ENCODE measurements around the gene RAPGEF1.

RAPGEF1 gene

GRCh38 chr9:131727184-131727759 lies 12.6 kb downstream of the RAPGEF1 start:
- Histone ChIP-seq H3K9ac (ENCODE audit: low read length) (no peak overlapping the region), H3K27me3 (replicated peaks; ENCODE audit: control insufficient read depth, insufficient read depth, low read length) (no peaks in the 10 kb centered on the region), H3K4me1 (ENCODE audit: control insufficient read depth, insufficient read depth, low read length) (peaks cover 49% of the 10 kb centered on the region), H3K36me3 (ENCODE audit: control insufficient read depth, insufficient read depth, low read length, severe bottlenecking) (no peaks in the 10 kb centered on the region), H3K4me3 (ENCODE audit: low read length) (no peak overlapping the region), H3K9me3 (ENCODE audit: control insufficient read depth, low read length) (no peaks in the 10 kb centered on the region)
- DNase-seq (ENCODE audit: low read depth): peak; percentile 69

DNA sequence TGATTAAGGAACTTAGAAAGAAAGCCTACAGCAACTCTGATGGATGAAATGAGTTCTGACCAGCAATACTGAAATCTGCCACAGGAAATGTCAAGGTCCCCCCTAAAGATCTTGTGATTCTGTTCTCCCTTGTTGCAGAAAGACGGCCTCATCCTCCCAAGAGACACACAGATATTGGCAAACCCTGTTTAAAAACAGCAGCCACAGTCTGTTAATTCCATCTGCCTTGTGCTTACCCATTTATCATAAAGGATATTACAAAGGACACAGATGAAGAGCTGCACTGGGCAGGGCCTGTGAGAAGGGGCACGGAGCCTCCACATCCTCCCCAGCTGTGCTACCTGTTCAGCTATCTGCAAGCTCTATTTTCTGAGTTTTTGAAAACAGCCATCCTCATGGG lies 15.2 kb downstream of the RAPGEF1 start:
- H3K4me3 ChIP-seq (ENCODE audit: low read length): no peak overlapping the region
- no peaks in the 10 kb centered on the region for H3K9me3 ChIP-seq (ENCODE audit: control insufficient read depth, low read length)
- no peak for DNase-seq (ENCODE audit: low read depth)
- peak overlapping the region; percentile 20 for H3K9ac ChIP-seq (ENCODE audit: low read length)
- peaks cover 31% of the 10 kb centered on the region for H3K4me1 ChIP-seq (ENCODE audit: control insufficient read depth, insufficient read depth, low read length)
- no peaks in the 10 kb centered on the region for H3K27me3 ChIP-seq (replicated peaks; ENCODE audit: control insufficient read depth, insufficient read depth, low read length)
- H3K36me3 ChIP-seq (ENCODE audit: control insufficient read depth, insufficient read depth, low read length, severe bottlenecking): no peaks in the 10 kb centered on the region

DNA sequence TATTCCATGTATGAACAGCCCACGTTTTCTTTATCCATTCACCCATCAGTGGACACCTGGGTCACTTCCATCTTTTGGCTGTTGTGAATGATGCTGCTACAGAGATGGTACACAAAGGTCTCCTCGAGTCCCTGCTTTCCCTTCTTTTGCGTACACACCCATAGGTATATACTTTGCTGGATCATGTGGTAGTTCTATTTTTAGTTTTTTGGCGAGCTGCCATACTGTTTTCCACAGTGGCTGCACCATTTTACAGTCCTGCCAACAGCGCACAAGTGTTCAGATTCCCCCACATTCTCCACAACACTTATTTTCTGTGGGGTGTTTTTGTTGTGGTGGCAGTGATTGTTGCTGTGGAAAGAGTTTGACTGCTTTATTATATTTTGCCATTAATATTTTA lies 16.2 kb downstream of the RAPGEF1 start:
- H3K9ac ChIP-seq (ENCODE audit: low read length): no peak overlapping the region

DNA sequence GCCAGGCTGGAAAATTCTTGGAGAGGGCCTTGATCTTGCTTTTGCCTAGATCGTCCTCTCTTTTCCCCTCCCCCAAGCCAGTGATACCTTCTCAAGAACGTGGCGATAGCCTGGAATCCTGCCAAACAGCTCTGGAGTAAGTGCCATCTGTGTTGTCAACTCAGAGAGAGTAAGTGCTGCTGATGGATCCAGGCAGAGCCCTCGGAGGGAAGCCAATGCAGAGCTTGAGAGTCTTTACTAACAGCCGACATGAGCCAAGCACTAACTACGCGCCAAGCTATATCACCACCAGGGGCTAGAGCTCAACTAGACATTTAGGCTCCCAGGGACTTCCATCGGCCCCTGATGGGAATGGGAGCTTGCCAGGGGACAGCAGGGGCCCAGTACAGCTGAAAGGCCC lies 17.6 kb downstream of the RAPGEF1 start:
- Histone ChIP-seq H3K9me3 (ENCODE audit: control insufficient read depth, low read length) (no peaks in the 10 kb centered on the region), H3K9ac (ENCODE audit: low read length) (no peak overlapping the region)
- DNase-seq (ENCODE audit: low read depth): no peak

More for the DNA sequence above, 16.2 kb downstream of the RAPGEF1 start:
- no peaks in the 10 kb centered on the region for H3K9me3 ChIP-seq (ENCODE audit: control insufficient read depth, low read length)
- H3K36me3 ChIP-seq (ENCODE audit: control insufficient read depth, insufficient read depth, low read length, severe bottlenecking): no peaks in the 10 kb centered on the region
- peaks cover 40% of the 10 kb centered on the region for H3K4me1 ChIP-seq (ENCODE audit: control insufficient read depth, insufficient read depth, low read length)
- no peaks in the 10 kb centered on the region for H3K27me3 ChIP-seq (replicated peaks; ENCODE audit: control insufficient read depth, insufficient read depth, low read length)
- DNase-seq (ENCODE audit: low read depth): no peak
- no peak overlapping the region for H3K4me3 ChIP-seq (ENCODE audit: low read length)

DNA sequence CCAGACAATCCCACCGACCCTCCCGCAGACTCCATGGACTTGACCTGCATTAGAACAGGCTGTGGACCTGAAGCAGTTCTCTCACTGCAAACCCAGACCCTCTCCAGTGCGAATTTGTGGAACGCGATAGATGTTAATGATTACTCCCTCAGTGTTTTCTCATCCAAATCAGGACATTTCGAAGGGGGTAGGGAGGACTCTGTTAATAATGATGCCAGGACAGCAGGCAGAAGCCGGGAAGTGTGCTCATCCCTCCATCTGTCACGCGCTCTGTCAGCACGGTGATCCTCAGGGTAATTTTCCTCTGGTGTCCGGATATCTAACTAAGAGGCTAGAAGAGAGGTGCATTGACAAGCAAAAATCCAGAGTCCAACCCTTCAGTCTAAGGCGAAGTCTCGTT lies 18.8 kb downstream of the RAPGEF1 start:
- Histone ChIP-seq H3K9ac (ENCODE audit: low read length) (no peak overlapping the region), H3K36me3 (ENCODE audit: control insufficient read depth, insufficient read depth, low read length, severe bottlenecking) (no peaks in the 10 kb centered on the region), H3K9me3 (ENCODE audit: control insufficient read depth, low read length) (no peaks in the 10 kb centered on the region), H3K27me3 (replicated peaks; ENCODE audit: control insufficient read depth, insufficient read depth, low read length) (no peaks in the 10 kb centered on the region), H3K4me3 (ENCODE audit: low read length) (no peak overlapping the region), H3K4me1 (ENCODE audit: control insufficient read depth, insufficient read depth, low read length) (peaks cover 24% of the 10 kb centered on the region)
- DNase-seq (ENCODE audit: low read depth): no peak

More for the DNA sequence above, 17.6 kb downstream of the RAPGEF1 start:
- H3K27me3 ChIP-seq (replicated peaks; ENCODE audit: control insufficient read depth, insufficient read depth, low read length): no peaks in the 10 kb centered on the region
- no peaks in the 10 kb centered on the region for H3K36me3 ChIP-seq (ENCODE audit: control insufficient read depth, insufficient read depth, low read length, severe bottlenecking)
- peaks cover 27% of the 10 kb centered on the region for H3K4me1 ChIP-seq (ENCODE audit: control insufficient read depth, insufficient read depth, low read length)
- no peak overlapping the region for H3K4me3 ChIP-seq (ENCODE audit: low read length)

GRCh38 chr9:131720330-131720729 lies 19.5 kb downstream of the RAPGEF1 start:
- H3K9ac ChIP-seq (ENCODE audit: low read length): no peak overlapping the region
- H3K4me3 ChIP-seq (ENCODE audit: low read length): no peak overlapping the region
- peaks cover 32% of the 10 kb centered on the region for H3K4me1 ChIP-seq (ENCODE audit: control insufficient read depth, insufficient read depth, low read length)
- no peak for DNase-seq (ENCODE audit: low read depth)
- H3K9me3 ChIP-seq (ENCODE audit: control insufficient read depth, low read length): no peaks in the 10 kb centered on the region
- no peaks in the 10 kb centered on the region for H3K27me3 ChIP-seq (replicated peaks; ENCODE audit: control insufficient read depth, insufficient read depth, low read length)
- no peaks in the 10 kb centered on the region for H3K36me3 ChIP-seq (ENCODE audit: control insufficient read depth, insufficient read depth, low read length, severe bottlenecking)

GRCh38 chr9:131719262-131719908 lies 20.5 kb downstream of the RAPGEF1 start:
- H3K9ac ChIP-seq (ENCODE audit: low read length): peak overlapping the region; percentile 58
- DNase-seq (ENCODE audit: low read depth): no peak

DNA sequence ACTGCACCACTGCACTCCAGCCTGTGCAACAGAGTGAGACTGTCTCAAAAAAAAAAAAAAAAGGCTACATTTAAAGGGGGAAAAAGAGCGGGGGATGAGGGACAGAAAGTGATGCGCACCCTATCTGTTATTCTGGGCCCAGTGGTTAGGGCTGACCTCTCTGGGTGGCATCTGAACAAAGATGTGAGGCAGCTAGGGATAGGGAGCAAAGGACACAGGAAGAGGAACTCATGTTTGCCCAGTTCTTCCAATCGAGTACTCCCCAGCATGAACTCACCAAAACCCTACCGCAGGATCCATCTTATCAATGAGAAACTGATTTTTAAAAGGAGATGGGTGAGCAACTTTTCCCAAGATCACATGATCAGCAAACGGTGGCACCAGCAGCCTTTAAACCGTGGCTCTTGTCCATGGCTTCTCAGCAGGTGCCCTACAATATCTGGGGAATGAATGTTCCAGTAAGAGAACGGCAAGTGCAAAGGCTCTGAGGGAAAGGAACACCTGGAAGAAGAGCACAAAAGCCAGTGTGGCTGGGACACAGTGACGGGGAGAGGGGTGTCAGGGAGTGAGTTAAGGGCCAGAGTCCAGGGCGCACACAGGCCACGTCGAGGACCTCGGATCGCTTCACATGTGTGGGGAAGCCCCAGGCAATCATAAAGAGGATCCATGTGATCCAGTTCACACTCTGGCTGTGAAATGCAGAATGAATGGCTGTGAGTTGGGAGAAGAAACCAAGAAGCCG lies 22.0 kb downstream of the RAPGEF1 start:
- no peaks in the 10 kb centered on the region for H3K9me3 ChIP-seq (ENCODE audit: control insufficient read depth, low read length)
- DNase-seq (ENCODE audit: low read depth): no peak
- no peaks in the 10 kb centered on the region for H3K27me3 ChIP-seq (replicated peaks; ENCODE audit: control insufficient read depth, insufficient read depth, low read length)

More at GRCh38 chr9:131719262-131719908, 20.5 kb downstream of the RAPGEF1 start:
- no peaks in the 10 kb centered on the region for H3K9me3 ChIP-seq (ENCODE audit: control insufficient read depth, low read length)
- H3K36me3 ChIP-seq (ENCODE audit: control insufficient read depth, insufficient read depth, low read length, severe bottlenecking): no peaks in the 10 kb centered on the region
- H3K4me3 ChIP-seq (ENCODE audit: low read length): no peak overlapping the region
- peaks cover 32% of the 10 kb centered on the region for H3K4me1 ChIP-seq (ENCODE audit: control insufficient read depth, insufficient read depth, low read length)
- no peaks in the 10 kb centered on the region for H3K27me3 ChIP-seq (replicated peaks; ENCODE audit: control insufficient read depth, insufficient read depth, low read length)

DNA sequence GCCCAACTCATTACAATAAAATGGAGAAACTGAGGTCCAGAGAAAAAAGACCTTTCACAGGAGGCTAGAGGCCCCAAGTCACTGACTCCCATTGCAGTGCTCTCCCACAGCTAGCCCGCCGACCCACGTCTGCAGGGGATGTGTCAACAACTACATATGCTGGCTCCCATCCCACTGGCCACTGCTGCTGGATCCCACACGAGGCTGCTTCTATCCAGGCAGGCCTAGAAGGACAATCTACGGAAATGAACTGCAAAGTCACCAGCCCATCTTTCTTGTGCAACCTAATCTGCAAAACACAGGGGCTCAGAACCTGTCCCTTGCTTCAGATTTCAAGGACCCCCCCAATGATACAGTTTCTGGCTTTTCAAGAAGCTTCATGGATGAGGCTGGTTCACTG lies 24.0 kb downstream of the RAPGEF1 start:
- Histone ChIP-seq H3K4me1 (ENCODE audit: control insufficient read depth, insufficient read depth, low read length) (peaks cover 45% of the 10 kb centered on the region), H3K36me3 (ENCODE audit: control insufficient read depth, insufficient read depth, low read length, severe bottlenecking) (no peaks in the 10 kb centered on the region), H3K27me3 (replicated peaks; ENCODE audit: control insufficient read depth, insufficient read depth, low read length) (no peaks in the 10 kb centered on the region), H3K9me3 (ENCODE audit: control insufficient read depth, low read length) (no peaks in the 10 kb centered on the region), H3K9ac (ENCODE audit: low read length) (no peak overlapping the region), H3K4me3 (ENCODE audit: low read length) (no peak overlapping the region)
- no peak for DNase-seq (ENCODE audit: low read depth)

More for the DNA sequence above, 22.0 kb downstream of the RAPGEF1 start:
- Histone ChIP-seq H3K4me1 (ENCODE audit: control insufficient read depth, insufficient read depth, low read length) (peaks cover 45% of the 10 kb centered on the region), H3K36me3 (ENCODE audit: control insufficient read depth, insufficient read depth, low read length, severe bottlenecking) (no peaks in the 10 kb centered on the region), H3K9ac (ENCODE audit: low read length) (no peak overlapping the region), H3K4me3 (ENCODE audit: low read length) (no peak overlapping the region)

DNA sequence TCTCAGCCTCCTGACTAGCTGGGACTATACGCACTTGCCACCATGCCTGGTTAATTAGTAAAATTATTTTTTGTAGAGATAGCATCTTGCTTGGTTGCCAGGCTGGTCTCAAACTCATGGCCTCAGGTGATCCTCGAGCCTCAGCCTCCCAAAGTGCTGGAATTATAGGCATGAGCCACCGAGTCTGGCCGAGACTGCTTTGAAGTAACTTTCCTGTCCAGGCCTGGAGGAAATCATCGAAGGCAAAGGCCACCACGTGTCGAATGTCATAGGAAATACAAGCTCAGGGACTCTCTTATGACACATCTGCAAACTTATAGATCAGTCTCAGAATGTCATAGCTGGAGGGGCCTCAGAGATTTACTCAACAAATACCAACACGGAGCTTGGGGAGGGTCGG lies 25.1 kb downstream of the RAPGEF1 start:
- no peaks in the 10 kb centered on the region for H3K36me3 ChIP-seq (ENCODE audit: control insufficient read depth, insufficient read depth, low read length, severe bottlenecking)
- DNase-seq (ENCODE audit: low read depth): no peak
- H3K4me1 ChIP-seq (ENCODE audit: control insufficient read depth, insufficient read depth, low read length): peaks cover 48% of the 10 kb centered on the region

DNA sequence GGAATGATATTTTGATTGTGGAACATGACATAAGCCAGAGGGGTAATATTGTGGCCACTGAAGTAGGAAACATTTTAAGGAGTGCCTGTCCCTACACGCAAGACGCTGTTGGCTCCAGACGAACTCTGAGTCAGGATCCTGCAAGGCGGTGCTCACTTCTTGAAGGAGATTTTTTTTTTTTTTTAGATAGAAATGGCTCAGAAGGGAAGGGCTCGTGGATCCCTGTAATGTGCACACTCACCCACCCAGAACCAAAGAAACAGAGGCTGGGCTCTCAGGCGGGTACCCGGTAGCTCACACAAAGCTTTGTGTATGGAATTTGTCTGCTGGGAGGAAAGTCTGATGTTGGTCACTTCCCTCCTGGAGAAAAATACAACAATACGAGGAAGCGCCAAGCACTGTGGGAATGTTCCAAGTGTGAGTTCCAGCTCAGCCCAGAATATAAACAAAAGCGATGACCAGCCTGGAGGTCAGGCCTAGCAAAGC lies 25.7 kb downstream of the RAPGEF1 start:
- Histone ChIP-seq H3K4me1 (ENCODE audit: control insufficient read depth, insufficient read depth, low read length) (peaks cover 49% of the 10 kb centered on the region), H3K9me3 (ENCODE audit: control insufficient read depth, low read length) (no peaks in the 10 kb centered on the region), H3K36me3 (ENCODE audit: control insufficient read depth, insufficient read depth, low read length, severe bottlenecking) (no peaks in the 10 kb centered on the region), H3K27me3 (replicated peaks; ENCODE audit: control insufficient read depth, insufficient read depth, low read length) (no peaks in the 10 kb centered on the region), H3K4me3 (ENCODE audit: low read length) (peak overlapping the region; percentile 70), H3K9ac (ENCODE audit: low read length) (peak overlapping the region; percentile 74)
- peak; percentile 74 for DNase-seq (ENCODE audit: low read depth)

More for the DNA sequence above, 25.1 kb downstream of the RAPGEF1 start:
- no peak overlapping the region for H3K4me3 ChIP-seq (ENCODE audit: low read length)
- peak overlapping the region; percentile 74 for H3K9ac ChIP-seq (ENCODE audit: low read length)
- H3K27me3 ChIP-seq (replicated peaks; ENCODE audit: control insufficient read depth, insufficient read depth, low read length): no peaks in the 10 kb centered on the region
- H3K9me3 ChIP-seq (ENCODE audit: control insufficient read depth, low read length): no peaks in the 10 kb centered on the region
